ENCODE data around the gene OXCT1.

Gene OXCT1

GRCh38 chr5:41896230-41896629, 26.0 kb upstream of the OXCT1 start:
- Histone ChIP-seq H3K9me3 (ENCODE audit: insufficient read depth, low read length) (peaks cover 11% of the 10 kb centered on the region; the same call in 1 of the 2 replicates), H3K36me3 (ENCODE audit: insufficient read depth, insufficient read length, low read length) (no peaks in the 10 kb centered on the region), H3K4me1 (ENCODE audit: insufficient read depth, insufficient read length) (no peaks in the 10 kb centered on the region), H3K4me3 (ENCODE audit: insufficient read length, low read depth) (no peak overlapping the region), H3K27me3 (ENCODE audit: insufficient read depth, insufficient read length) (no peaks in the 10 kb centered on the region), H3K9ac (ENCODE audit: insufficient read length, low read depth) (no peak overlapping the region)
- no peak for DNase-seq (ENCODE audit: low read depth, low spot score)
- no peak for TF ChIP-seq ZNF274 (IDR thresholded peaks at IDR 0.05; ENCODE audit: low read depth, low read length)
- no peak for TF ChIP-seq YY1 (IDR thresholded peaks at IDR 0.05; ENCODE audit: insufficient read depth, insufficient read length)

DNA sequence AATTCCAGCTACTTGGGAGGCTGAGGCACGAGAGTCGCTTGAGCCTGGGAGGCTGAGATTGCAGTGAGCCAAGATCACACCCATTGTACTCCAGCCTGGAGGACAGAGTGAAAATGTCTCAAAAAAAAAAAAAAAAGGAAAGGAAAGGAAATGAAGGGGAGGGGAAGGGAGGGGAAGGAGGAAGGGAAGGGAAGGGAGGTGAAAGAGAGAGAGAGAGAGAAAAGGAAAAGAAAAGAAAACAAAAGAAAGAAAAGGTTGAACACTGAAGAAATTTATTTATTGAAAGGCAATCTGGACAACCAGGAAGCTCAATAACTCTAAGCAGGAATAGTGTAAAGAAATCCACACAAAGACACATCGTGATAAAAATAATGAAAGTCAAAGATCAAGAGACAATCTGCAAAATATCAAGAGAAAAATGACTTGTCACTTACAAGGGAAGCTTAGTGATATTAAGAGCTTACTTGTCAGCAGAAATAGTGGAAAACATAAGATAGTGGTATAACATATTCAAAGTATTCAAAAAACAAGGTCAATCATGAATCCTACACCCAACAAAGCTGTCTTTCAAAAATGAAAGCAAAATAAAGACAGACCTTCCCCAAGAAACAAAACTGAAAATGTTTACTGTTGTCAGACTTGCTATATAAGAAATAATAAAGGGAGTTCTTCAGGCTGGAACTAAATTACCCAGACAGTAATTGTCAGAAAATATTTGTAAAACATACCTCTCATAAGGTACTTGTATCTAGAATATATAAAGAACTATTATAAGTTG, 23.0 kb upstream of the OXCT1 start:
- H3K9ac ChIP-seq (ENCODE audit: insufficient read length, low read depth): no peak overlapping the region

GRCh38 chr5:41892031-41892430, 21.8 kb upstream of the OXCT1 start:
- no peak overlapping the region for H3K4me3 ChIP-seq (ENCODE audit: insufficient read length, low read depth)
- H3K27me3 ChIP-seq (ENCODE audit: insufficient read depth, insufficient read length): no peaks in the 10 kb centered on the region
- DNase-seq (ENCODE audit: low read depth, low spot score): no peak
- no peak overlapping the region for H3K9ac ChIP-seq (ENCODE audit: insufficient read length, low read depth)
- no peaks in the 10 kb centered on the region for H3K36me3 ChIP-seq (ENCODE audit: insufficient read depth, insufficient read length, low read length)
- no peaks in the 10 kb centered on the region for H3K4me1 ChIP-seq (ENCODE audit: insufficient read depth, insufficient read length)
- H3K9me3 ChIP-seq (ENCODE audit: insufficient read depth, low read length): peaks cover 19% of the 10 kb centered on the region; the same call in 1 of the 2 replicates
- no peak for TF ChIP-seq ZNF274 (IDR thresholded peaks at IDR 0.05; ENCODE audit: low read depth, low read length)
- TF ChIP-seq SUZ12 (IDR thresholded peaks at IDR 0.05; ENCODE audit: extremely low read depth, insufficient read depth, insufficient read length): no peak
- no peak for TF ChIP-seq YY1 (IDR thresholded peaks at IDR 0.05; ENCODE audit: insufficient read depth, insufficient read length)

More for the DNA sequence above, 23.0 kb upstream of the OXCT1 start:
- DNase-seq (ENCODE audit: low read depth, low spot score): no peak
- H3K27me3 ChIP-seq (ENCODE audit: insufficient read depth, insufficient read length): no peaks in the 10 kb centered on the region
- H3K4me3 ChIP-seq (ENCODE audit: insufficient read length, low read depth): no peak overlapping the region
- H3K9me3 ChIP-seq (ENCODE audit: insufficient read depth, low read length): peaks cover 19% of the 10 kb centered on the region; the same call in 1 of the 2 replicates
- TF ChIP-seq YY1 (IDR thresholded peaks at IDR 0.05; ENCODE audit: insufficient read depth, insufficient read length) (no peak), SUZ12 (IDR thresholded peaks at IDR 0.05; ENCODE audit: extremely low read depth, insufficient read depth, insufficient read length) (no peak), ZNF274 (IDR thresholded peaks at IDR 0.05; ENCODE audit: low read depth, low read length) (no peak)
- H3K4me1 ChIP-seq (ENCODE audit: insufficient read depth, insufficient read length): no peaks in the 10 kb centered on the region
- no peaks in the 10 kb centered on the region for H3K36me3 ChIP-seq (ENCODE audit: insufficient read depth, insufficient read length, low read length)

DNA sequence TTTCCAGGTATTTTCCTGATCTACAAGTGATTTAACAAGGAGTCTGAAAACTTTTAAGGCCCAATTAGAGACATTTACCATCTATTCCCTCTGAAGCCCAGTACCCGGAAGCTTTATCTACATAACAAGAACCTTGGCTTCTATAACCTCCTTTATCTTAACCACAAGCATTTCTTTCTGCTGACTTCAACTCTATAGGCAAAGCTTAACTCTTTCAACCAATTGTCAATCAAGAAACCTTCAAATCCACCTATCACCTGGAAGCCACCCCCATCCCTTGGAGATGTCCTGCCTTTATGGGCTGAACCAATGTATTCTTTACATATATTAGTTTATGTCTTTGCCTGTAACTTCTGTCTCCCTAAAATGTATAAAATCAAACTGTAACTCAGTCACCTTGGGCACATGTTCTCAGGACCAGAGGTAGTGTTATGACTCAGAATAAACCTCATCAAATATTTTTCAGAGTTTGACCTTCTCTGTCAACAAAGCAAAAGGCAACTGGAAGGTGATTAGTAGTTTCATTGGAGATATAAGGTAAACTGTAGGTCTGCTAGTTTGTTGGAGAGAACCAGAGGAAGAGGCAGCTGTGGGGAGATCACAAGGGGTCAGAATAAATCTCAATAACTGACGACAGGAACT, 21.0 kb upstream of the OXCT1 start:
- H3K9me3 ChIP-seq (ENCODE audit: insufficient read depth, low read length): peaks cover 24% of the 10 kb centered on the region
- H3K9ac ChIP-seq (ENCODE audit: insufficient read length, low read depth): no peak overlapping the region
- TF ChIP-seq YY1 (IDR thresholded peaks at IDR 0.05; ENCODE audit: insufficient read depth, insufficient read length) (no peak), SUZ12 (IDR thresholded peaks at IDR 0.05; ENCODE audit: extremely low read depth, insufficient read depth, insufficient read length) (no peak), ZNF274 (IDR thresholded peaks at IDR 0.05; ENCODE audit: low read depth, low read length) (no peak)
- no peak for DNase-seq (ENCODE audit: low read depth, low spot score)
- no peaks in the 10 kb centered on the region for H3K36me3 ChIP-seq (ENCODE audit: insufficient read depth, insufficient read length, low read length)
- no peaks in the 10 kb centered on the region for H3K4me1 ChIP-seq (ENCODE audit: insufficient read depth, insufficient read length)
- H3K27me3 ChIP-seq (ENCODE audit: insufficient read depth, insufficient read length): no peaks in the 10 kb centered on the region
- no peak overlapping the region for H3K4me3 ChIP-seq (ENCODE audit: insufficient read length, low read depth)

DNA sequence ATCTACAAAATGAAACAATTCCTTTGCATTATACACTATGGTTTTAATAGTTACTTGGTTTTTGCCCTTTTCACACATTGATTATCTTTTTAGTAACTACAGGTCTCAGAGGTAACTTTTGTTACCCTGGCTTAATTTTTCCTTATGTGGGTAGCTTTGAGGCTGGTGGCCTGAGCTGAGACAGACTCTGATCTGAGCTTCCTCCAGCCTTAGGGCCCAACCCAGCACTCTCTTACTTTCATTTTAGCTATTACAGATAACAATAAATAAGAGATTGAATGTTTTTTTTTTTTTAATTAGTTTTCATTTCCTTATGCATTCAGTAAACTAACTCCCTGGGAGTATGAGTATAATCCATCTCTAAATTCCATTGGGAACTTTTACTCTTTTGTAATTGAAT, 15.1 kb upstream of the OXCT1 start:
- H3K4me1 ChIP-seq (ENCODE audit: insufficient read depth, insufficient read length): no peaks in the 10 kb centered on the region
- DNase-seq (ENCODE audit: low read depth, low spot score): no peak
- H3K36me3 ChIP-seq (ENCODE audit: insufficient read depth, insufficient read length, low read length): no peaks in the 10 kb centered on the region
- H3K9me3 ChIP-seq (ENCODE audit: insufficient read depth, low read length): peaks cover 14% of the 10 kb centered on the region
- no peak overlapping the region for H3K4me3 ChIP-seq (ENCODE audit: insufficient read length, low read depth)
- TF ChIP-seq YY1 (IDR thresholded peaks at IDR 0.05; ENCODE audit: insufficient read depth, insufficient read length) (no peak), ZNF274 (IDR thresholded peaks at IDR 0.05; ENCODE audit: low read depth, low read length) (no peak), SUZ12 (IDR thresholded peaks at IDR 0.05; ENCODE audit: extremely low read depth, insufficient read depth, insufficient read length) (no peak)
- no peaks in the 10 kb centered on the region for H3K27me3 ChIP-seq (ENCODE audit: insufficient read depth, insufficient read length)
- no peak overlapping the region for H3K9ac ChIP-seq (ENCODE audit: insufficient read length, low read depth)

- Histone ChIP-seq H3K9me3 (ENCODE audit: insufficient read depth, low read length) (peaks cover 10% of the 10 kb centered on the region), H3K27me3 (ENCODE audit: insufficient read depth, insufficient read length) (no peaks in the 10 kb centered on the region), H3K9ac (ENCODE audit: insufficient read length, low read depth) (no peak overlapping the region), H3K36me3 (ENCODE audit: insufficient read depth, insufficient read length, low read length) (no peaks in the 10 kb centered on the region), H3K4me3 (ENCODE audit: insufficient read length, low read depth) (no peak overlapping the region), H3K4me1 (ENCODE audit: insufficient read depth, insufficient read length) (no peaks in the 10 kb centered on the region)
- TF ChIP-seq SUZ12 (IDR thresholded peaks at IDR 0.05; ENCODE audit: extremely low read depth, insufficient read depth, insufficient read length): no peak
- no peak for TF ChIP-seq ZNF274 (IDR thresholded peaks at IDR 0.05; ENCODE audit: low read depth, low read length)
- TF ChIP-seq YY1 (IDR thresholded peaks at IDR 0.05; ENCODE audit: insufficient read depth, insufficient read length): no peak
- no peak for DNase-seq (ENCODE audit: low read depth, low spot score)
These were observed 13.7 kb upstream of the OXCT1 start for GRCh38 chr5:41883936-41884335.

DNA sequence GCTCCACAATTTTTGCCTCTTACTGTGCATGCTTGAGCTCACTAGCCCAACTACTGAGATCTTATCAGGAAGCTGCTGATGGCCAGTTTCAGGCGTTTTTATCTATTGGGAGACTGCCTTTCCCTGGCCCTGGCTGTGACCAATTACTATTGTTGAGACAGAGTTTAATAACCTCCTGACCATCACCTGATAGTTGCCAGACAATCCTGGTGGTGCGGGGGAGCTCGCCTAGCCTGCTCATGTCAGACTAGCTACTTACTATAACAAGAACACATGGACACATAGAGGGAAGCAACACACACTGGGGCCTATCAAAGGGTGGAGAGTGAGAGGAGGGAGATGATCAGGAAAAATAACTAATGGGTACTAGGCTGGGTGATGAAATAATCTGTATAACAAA, 13.0 kb upstream of the OXCT1 start:
- Histone ChIP-seq H3K9ac (ENCODE audit: insufficient read length, low read depth) (no peak overlapping the region), H3K27me3 (ENCODE audit: insufficient read depth, insufficient read length) (no peaks in the 10 kb centered on the region), H3K36me3 (ENCODE audit: insufficient read depth, insufficient read length, low read length) (no peaks in the 10 kb centered on the region), H3K9me3 (ENCODE audit: insufficient read depth, low read length) (peaks cover 10% of the 10 kb centered on the region), H3K4me1 (ENCODE audit: insufficient read depth, insufficient read length) (no peaks in the 10 kb centered on the region), H3K4me3 (ENCODE audit: insufficient read length, low read depth) (no peak overlapping the region)
- no peak for TF ChIP-seq YY1 (IDR thresholded peaks at IDR 0.05; ENCODE audit: insufficient read depth, insufficient read length)
- no peak for TF ChIP-seq SUZ12 (IDR thresholded peaks at IDR 0.05; ENCODE audit: extremely low read depth, insufficient read depth, insufficient read length)
- TF ChIP-seq ZNF274 (IDR thresholded peaks at IDR 0.05; ENCODE audit: low read depth, low read length): no peak
- DNase-seq (ENCODE audit: low read depth, low spot score): no peak
